Progenitor cell of endocrine pancreas (in vitro differentiated cells): ENCODE data around the gene JMJD1C. TPM values are rescaled to one million over a fixed set of nuclear protein-coding genes. Genes with fewer than 3 reads are reported as not detected.

ENCODE experiments used
- DNase-seq: peaks from one replicate; pipeline ENCODE4 v3.0.0; 2021; ENCODE audit warnings: low spot score; ENCODE audit not compliant: unreplicated experiment
- H3K27ac Mint-ChIP-seq: 2 replicates; pipeline ENCODE4 v1.8.0; 2021; ENCODE audit warnings: mild to moderate bottlenecking, moderate library complexity, mixed read lengths
- H3K27me3 Mint-ChIP-seq: 2 replicates; pipeline ENCODE4 v1.8.0; 2021; ENCODE audit warnings: mixed read lengths
- H3K36me3 Mint-ChIP-seq: 2 replicates; pipeline ENCODE4 v1.8.0; 2022; ENCODE audit warnings: mixed read lengths; ENCODE audit not compliant: insufficient read depth
- H3K4me1 Mint-ChIP-seq: 2 replicates; pipeline ENCODE4 v1.8.0; 2021; ENCODE audit warnings: low read depth, mixed read lengths
- H3K4me3 Mint-ChIP-seq: 2 replicates; pipeline ENCODE4 v1.8.0; 2021; ENCODE audit warnings: low read depth, mild to moderate bottlenecking, moderate library complexity, mixed read lengths
- H3K9me3 Mint-ChIP-seq: 2 replicates; pipeline ENCODE4 v1.8.0; 2021; ENCODE audit warnings: low read depth, mixed read lengths
- CTCF ChIP-seq: fragments of 200-600 bp; sonication (generic); IDR thresholded peaks from one replicate; pipeline ENCODE4 v1.5.0; 2021; ENCODE audit warnings: antibody characterized with exemption, mild to moderate bottlenecking; ENCODE audit not compliant: unreplicated experiment
- total RNA-seq: library from RNA; stranded (reverse); gene quantifications from 2 replicates; pipeline ENCODE4 v1.2.1, GENCODE V29; 2021

Gene JMJD1C
- total RNA-seq, 1 donor from 2014 or later: 117 TPM

GRCh38 chr10:63478564-63478963 lies 12.8 kb upstream of the JMJD1C start:
- no peak for DNase-seq
- TF ChIP-seq CTCF: no peak
- H3K27ac Mint-ChIP-seq: no peak overlapping the region
- H3K27me3 Mint-ChIP-seq: no peaks in the 10 kb centered on the region
- H3K4me3 Mint-ChIP-seq: no peak overlapping the region
- peaks cover 16% of the 10 kb centered on the region for H3K4me1 Mint-ChIP-seq
- H3K9me3 Mint-ChIP-seq: no peaks in the 10 kb centered on the region
- H3K36me3 Mint-ChIP-seq: peaks cover 2% of the 10 kb centered on the region

- DNase-seq: no peak
- Mint-ChIP-seq H3K36me3 (peaks cover 2% of the 10 kb centered on the region), H3K4me1 (peaks cover 16% of the 10 kb centered on the region), H3K4me3 (no peak overlapping the region), H3K27ac (peak overlapping the region; percentile 14), H3K27me3 (no peaks in the 10 kb centered on the region), H3K9me3 (no peaks in the 10 kb centered on the region)
- no peak for TF ChIP-seq CTCF
Measured at GRCh38 chr10:63477927-63478326, 12.2 kb upstream of the JMJD1C start.

GRCh38 chr10:63474488-63474887 lies 8.7 kb upstream of the JMJD1C start:
- no peak for TF ChIP-seq CTCF
- H3K27me3 Mint-ChIP-seq: no peaks in the 10 kb centered on the region
- H3K4me1 Mint-ChIP-seq: peaks cover 16% of the 10 kb centered on the region

GRCh38 chr10:63470928-63471327 lies 5.2 kb upstream of the JMJD1C start:
- H3K27ac Mint-ChIP-seq: no peak overlapping the region
- H3K27me3 Mint-ChIP-seq: no peaks in the 10 kb centered on the region
- TF ChIP-seq CTCF: no peak
- no peaks in the 10 kb centered on the region for H3K9me3 Mint-ChIP-seq
- peaks cover 10% of the 10 kb centered on the region for H3K4me1 Mint-ChIP-seq
- no peak for DNase-seq
- H3K4me3 Mint-ChIP-seq: no peak overlapping the region
- peaks cover 2% of the 10 kb centered on the region for H3K36me3 Mint-ChIP-seq

More at GRCh38 chr10:63474488-63474887, 8.7 kb upstream of the JMJD1C start:
- no peak overlapping the region for H3K4me3 Mint-ChIP-seq
- peaks cover 2% of the 10 kb centered on the region for H3K36me3 Mint-ChIP-seq
- peak overlapping the region; percentile 59 for H3K27ac Mint-ChIP-seq
- H3K9me3 Mint-ChIP-seq: no peaks in the 10 kb centered on the region
- no peak for DNase-seq

GRCh38 chr10:63468947-63469346 lies 3.2 kb upstream of the JMJD1C start:
- H3K27ac Mint-ChIP-seq: no peak overlapping the region

More at GRCh38 chr10:63468947-63469346, 3.2 kb upstream of the JMJD1C start:
- Mint-ChIP-seq H3K36me3 (no peaks in the 10 kb centered on the region), H3K4me3 (no peak overlapping the region), H3K27me3 (no peaks in the 10 kb centered on the region), H3K9me3 (no peaks in the 10 kb centered on the region), H3K4me1 (peaks cover 16% of the 10 kb centered on the region)
- TF ChIP-seq CTCF: no peak
- no peak for DNase-seq
